HG02759 (cell line): ENCODE data around the gene ELAC2.

ENCODE experiments used
- ATAC-seq: cut with Tn5 transposase; IDR thresholded peaks from one replicate; pipeline ENCODE4 v1.9.1; 2021; ENCODE audit warnings: mild to moderate bottlenecking, moderate library complexity; ENCODE audit not compliant: unreplicated experiment

ELAC2 gene

DNA sequence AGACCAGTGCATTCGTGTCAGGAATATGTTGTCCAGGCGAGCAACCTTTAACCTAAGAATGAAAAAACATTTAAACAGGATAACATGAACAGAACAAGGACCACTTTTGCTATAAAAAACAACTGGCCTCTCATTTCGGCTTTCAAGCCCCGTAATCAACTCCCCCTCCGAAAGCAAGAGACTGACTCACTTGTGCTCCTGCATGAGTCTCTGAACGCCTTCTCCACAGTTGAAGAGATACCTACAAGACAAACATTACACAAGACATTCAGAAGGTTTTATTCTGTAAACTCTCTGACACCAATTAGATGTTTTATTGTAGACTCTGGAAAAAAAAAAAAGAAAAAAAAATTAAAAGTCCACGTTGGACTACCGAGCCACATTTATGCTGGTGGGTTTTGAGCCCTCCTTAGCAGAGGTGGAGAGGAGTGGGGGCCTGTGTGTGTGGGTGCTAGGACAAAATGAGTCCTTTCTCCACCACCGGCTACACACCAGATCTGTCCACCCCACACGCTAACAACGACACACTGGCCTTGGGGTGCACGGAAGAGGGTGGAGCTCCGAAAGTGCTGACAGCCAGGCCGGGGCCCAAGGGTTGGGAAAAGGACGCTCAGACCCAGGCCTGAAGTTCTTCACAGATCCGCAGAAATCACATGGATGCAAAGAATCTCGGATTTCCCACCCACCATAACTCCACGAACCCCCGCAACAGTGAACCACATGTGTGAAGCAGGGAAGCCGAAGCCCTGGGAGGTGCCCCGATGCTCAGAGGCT lies 759 bp downstream of the ELAC2 start:
- ATAC-seq, result peak; percentile 6

GRCh38 chr17:13014801-13015200 lies 3.0 kb downstream of the ELAC2 start:
- no peak for ATAC-seq

GRCh38 chr17:13010959-13011358 lies 6.9 kb downstream of the ELAC2 start:
- no peak for ATAC-seq

- no peak for ATAC-seq
These were observed 9.4 kb downstream of the ELAC2 start for GRCh38 chr17:13008461-13008860.

DNA sequence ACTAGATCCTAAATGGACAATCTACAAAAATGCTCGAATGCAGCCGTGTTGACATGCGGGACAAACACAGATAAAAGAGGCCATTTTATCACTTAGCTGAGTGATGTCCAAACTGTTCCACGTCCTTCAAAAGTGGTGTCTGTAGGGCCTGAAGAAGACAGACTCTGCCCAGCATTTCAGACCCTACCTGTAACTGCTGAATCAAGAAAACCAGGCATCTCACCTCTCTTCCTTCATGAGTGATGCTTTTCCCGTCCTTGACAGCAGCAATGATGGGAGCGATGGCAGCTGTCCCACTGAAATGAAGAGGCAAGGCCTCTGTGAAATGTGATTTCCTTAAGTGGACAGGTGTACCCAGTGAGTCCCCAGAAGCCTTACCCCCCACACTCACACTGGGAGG lies 12.3 kb downstream of the ELAC2 start:
- no peak for ATAC-seq

- no peak for ATAC-seq
These were observed 13.5 kb downstream of the ELAC2 start for GRCh38 chr17:13004336-13004735.

DNA sequence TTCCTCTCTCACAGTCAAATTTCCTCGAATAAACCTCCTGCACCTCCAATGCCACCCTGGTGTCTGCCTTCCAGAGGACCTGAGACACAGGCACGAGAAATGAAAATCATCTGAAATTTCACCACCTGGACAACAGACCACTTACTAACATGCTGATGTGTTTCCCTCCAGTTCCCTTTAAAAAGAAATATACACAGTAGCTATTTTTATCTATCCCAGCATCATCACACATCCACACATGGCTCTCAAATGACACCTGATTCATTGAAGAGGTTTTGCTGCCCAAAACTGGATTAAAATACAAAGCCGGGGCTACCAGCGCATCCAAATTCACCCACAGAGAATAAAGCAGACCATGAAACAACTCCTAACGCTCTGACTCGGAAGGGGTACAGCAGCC lies 13.9 kb downstream of the ELAC2 start:
- no peak for ATAC-seq

DNA sequence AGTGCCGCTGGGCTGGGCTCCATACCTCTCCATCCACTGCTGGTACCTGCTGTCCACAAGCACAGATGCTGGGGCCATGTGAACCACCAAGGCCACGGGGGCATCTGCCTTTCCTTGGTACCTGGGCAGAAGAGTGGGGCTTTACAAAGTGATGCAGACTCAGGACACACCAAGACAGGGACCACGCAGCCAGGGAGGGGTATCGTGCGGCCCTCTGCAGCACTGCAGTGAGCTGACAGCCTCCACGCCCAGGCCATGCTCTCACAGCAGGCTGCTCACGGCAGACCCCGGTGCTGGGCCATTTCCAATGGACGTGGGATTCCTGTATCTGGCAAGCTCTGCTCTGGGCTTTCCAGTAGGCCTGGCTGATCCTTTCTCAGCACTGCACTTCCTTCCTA lies 14.4 kb downstream of the ELAC2 start:
- ATAC-seq, result peak; percentile 40

GRCh38 chr17:13002761-13003453 lies 14.9 kb downstream of the ELAC2 start:
- peak; percentile 57 for ATAC-seq

- ATAC-seq, result no peak
These were observed 15.7 kb downstream of the ELAC2 start for GRCh38 chr17:13001991-13002615.

GRCh38 chr17:13000561-13000960 lies 17.3 kb downstream of the ELAC2 start:
- no peak for ATAC-seq

DNA sequence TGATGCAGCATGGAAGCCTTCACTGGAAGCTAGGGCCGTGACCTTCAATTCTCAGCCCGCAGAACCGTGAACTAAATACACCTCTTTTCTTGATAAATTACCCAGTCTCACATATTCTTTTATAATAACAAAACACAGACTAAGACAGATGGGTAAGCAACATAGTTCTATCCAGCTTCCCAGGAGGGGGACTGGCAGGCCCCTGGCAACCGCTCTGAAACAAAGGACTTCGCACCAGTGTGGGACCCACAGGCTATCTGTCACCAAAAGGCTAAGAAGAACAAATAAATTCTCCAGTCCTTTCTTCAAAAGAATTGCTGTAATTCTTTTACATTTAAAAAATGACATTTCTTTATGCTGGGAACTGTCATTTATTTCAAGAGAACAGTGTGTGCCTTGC lies 19.0 kb downstream of the ELAC2 start:
- ATAC-seq, result no peak

GRCh38 chr17:12998461-12998860 lies 19.4 kb downstream of the ELAC2 start:
- ATAC-seq, result no peak

GRCh38 chr17:12996941-12997340 lies 20.9 kb downstream of the ELAC2 start:
- ATAC-seq, result no peak

- no peak for ATAC-seq
These were observed 21.5 kb downstream of the ELAC2 start for GRCh38 chr17:12996357-12996756.

- no peak for ATAC-seq
These were observed 21.9 kb downstream of the ELAC2 start for GRCh38 chr17:12995896-12996295.

- no peak for ATAC-seq
These were observed 22.5 kb downstream of the ELAC2 start for GRCh38 chr17:12995106-12995895.

- no peak for ATAC-seq
These were observed 23.3 kb downstream of the ELAC2 start for GRCh38 chr17:12994341-12995074.

DNA sequence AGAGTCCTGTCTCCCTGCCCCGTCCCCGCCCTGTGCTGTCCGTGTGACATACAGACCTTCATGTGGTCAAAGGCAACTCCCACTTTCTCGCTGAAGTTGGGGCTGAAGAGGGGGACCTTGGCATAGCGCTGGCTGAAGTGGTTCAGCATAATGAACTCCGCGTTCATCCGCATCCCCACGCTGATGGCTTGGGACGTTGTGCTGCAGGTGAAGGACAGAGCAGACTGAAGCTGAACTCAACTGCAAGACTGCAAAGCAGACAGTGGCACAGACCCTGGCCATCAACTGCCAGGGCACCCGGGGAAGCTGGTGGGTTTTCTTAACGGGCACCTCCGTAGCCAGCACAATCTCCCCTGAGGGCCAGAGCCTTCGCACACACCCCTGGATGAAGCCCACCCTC lies 24.2 kb downstream of the ELAC2 start:
- ATAC-seq, result no peak

DNA sequence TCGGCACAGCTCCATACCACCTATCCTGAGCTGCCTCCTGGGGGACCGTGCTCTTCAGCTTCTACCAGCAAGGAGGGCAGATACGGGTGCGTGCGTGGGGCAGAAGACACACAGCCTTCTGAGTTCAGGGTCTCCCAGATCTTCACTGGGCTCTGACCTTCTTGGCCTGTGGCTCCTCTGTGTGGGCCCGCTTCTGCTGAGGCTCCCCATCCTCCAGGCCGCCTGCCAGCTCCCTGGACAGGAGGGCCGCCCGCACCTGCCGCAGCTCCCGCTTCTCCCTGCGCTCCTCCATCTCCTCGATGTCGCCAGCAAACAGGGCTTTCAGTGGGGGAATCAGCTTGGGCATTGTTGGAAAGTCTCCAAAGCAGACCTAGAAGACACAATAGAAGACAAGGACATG lies 25.2 kb downstream of the ELAC2 start:
- ATAC-seq, result no peak

- ATAC-seq, result no peak
These were observed 26.9 kb downstream of the ELAC2 start for GRCh38 chr17:12990926-12991325.
